Fibroblast of the conjunctiva (primary cell): ENCODE data around the gene MRPS35.
A peak's percentile ranks its signal among the peaks of the same experiment; 100 is the strongest.

Experiments
- DNase-seq: peaks from one replicate; pipeline ENCODE4 v3.0.0-alpha.2; 2010; ENCODE audit warnings: low read depth

MRPS35 gene

GRCh38 chr12:27772328-27773049 is 61.9 kb downstream of the MRPS35 start:
- no peak for DNase-seq

GRCh38 chr12:27777141-27777540 is 66.5 kb downstream of the MRPS35 start:
- no peak for DNase-seq

- no peak for DNase-seq
Observed at GRCh38 chr12:27778206-27778605, 67.6 kb downstream of the MRPS35 start.

GRCh38 chr12:27779416-27779919 is 68.8 kb downstream of the MRPS35 start:
- no peak for DNase-seq

GRCh38 chr12:27779920-27780611 is 69.4 kb downstream of the MRPS35 start, which contains the start of the genes KLHL42 and MANSC4:
TSS of gene KLHL42 (plus strand) at chr12:27780233. CDS start at chr12:27780331, 98 bp downstream.
TSS of gene MANSC4 (minus strand) at chr12:27780236. CDS start at chr12:27771276, 8,960 bp downstream.
- DNase-seq = peak; percentile 32

GRCh38 chr12:27780612-27781408 is 70.2 kb downstream of the MRPS35 start:
- no peak for DNase-seq

GRCh38 chr12:27781680-27782079 is 71.0 kb downstream of the MRPS35 start:
- no peak for DNase-seq

GRCh38 chr12:27782481-27782880 is 71.8 kb downstream of the MRPS35 start:
- DNase-seq = no peak

- no peak for DNase-seq
Observed at GRCh38 chr12:27785882-27786570, 75.4 kb downstream of the MRPS35 start.

GRCh38 chr12:27787559-27787958 is 76.9 kb downstream of the MRPS35 start:
- DNase-seq = no peak

GRCh38 chr12:27790179-27790578 is 79.5 kb downstream of the MRPS35 start:
- DNase-seq = no peak

- no peak for DNase-seq
Observed at GRCh38 chr12:27794818-27795584, 84.4 kb downstream of the MRPS35 start.

GRCh38 chr12:27796128-27796527 is 85.5 kb downstream of the MRPS35 start:
- no peak for DNase-seq

- DNase-seq = no peak
Observed at GRCh38 chr12:27797301-27798025, 86.8 kb downstream of the MRPS35 start.

GRCh38 chr12:27800819-27801218 is 90.2 kb downstream of the MRPS35 start:
- DNase-seq = no peak

- no peak for DNase-seq
Observed at GRCh38 chr12:27801630-27802029, 91.0 kb downstream of the MRPS35 start.

- no peak for DNase-seq
Observed at GRCh38 chr12:27802511-27802910, 91.9 kb downstream of the MRPS35 start.

- no peak for DNase-seq
Observed at GRCh38 chr12:27802936-27803335, 92.3 kb downstream of the MRPS35 start.

- no peak for DNase-seq
Observed at GRCh38 chr12:27805238-27805637, 94.6 kb downstream of the MRPS35 start.
